HG03469 (cell line): ENCODE data around the gene RHBDL3.
"Not testable (repeated sequence)": the region's sequence is repeated elsewhere in the genome, so short reads cannot be mapped to it uniquely, and the experiment has no call there.

Experiments
- ATAC-seq: cut with Tn5 transposase; IDR thresholded peaks from one replicate; pipeline ENCODE4 v1.9.1; 2021; ENCODE audit warnings: mild to moderate bottlenecking, moderate library complexity, moderate number of reproducible peaks; ENCODE audit not compliant: unreplicated experiment

The RHBDL3 gene

DNA sequence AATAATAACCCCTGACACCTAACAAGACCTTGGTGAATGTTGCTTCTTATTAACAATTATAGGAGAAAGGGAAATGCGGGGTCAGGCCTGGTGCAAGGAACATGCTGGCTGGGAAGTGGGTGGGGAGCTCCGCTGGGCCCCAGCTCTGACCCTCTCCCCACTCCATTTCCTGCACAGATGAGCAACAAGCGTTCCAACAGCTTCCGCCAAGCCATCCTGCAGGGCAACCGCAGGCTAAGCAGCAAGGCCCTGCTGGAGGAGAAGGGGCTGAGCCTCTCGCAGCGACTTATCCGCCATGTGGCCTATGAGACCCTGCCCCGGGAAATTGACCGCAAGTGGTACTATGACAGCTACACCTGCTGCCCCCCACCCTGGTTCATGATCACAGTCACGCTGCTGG, 23.0 kb downstream of the RHBDL3 start:
- no peak for ATAC-seq

DNA sequence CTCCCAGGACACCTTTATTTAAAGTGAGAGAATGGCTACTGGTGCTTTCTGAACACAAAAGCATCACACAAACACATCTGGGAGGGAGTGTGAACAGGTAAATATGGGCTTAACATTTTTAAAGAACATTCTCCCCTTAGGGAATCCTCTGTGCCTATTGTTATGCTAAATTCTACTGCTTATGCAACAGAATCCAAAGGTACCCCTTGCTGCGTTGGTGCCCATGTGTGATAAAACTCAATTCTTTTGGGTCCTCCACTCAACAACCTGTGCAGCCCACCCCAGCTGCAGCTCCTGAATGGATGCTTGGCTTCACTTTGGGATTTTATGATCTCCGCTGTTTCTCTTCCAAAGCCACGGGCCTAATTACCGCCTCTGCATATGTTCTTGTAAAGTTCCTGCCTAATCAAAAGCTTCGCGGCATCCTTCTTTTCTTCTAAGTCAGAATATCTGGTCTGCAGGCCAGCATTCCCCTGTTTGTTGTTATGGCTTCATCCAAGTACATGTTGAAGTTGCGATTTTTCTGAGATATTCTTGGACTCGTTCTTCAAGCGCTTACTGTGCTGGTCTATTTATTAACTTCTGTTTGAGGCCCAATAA, 23.9 kb downstream of the RHBDL3 start:
- ATAC-seq, result no peak

DNA sequence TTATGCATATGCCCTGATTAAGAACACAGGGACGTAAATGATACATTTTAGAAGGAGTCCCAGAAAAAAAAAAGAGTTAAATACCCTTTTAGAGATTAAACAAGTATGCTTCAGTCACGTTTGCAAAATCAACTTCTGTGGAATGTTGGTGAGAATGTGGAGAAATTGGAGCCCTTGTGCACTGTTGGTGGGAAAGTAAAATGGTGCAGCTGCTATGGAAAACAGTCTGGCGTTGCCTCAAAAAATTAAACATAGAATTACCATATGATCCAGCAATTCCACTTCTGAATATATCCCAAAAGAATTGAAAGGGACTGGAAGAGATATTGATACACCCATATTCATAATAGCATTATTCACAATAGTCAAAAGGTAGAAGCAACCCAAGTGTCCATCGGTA, 26.5 kb downstream of the RHBDL3 start:
- no peak for ATAC-seq

DNA sequence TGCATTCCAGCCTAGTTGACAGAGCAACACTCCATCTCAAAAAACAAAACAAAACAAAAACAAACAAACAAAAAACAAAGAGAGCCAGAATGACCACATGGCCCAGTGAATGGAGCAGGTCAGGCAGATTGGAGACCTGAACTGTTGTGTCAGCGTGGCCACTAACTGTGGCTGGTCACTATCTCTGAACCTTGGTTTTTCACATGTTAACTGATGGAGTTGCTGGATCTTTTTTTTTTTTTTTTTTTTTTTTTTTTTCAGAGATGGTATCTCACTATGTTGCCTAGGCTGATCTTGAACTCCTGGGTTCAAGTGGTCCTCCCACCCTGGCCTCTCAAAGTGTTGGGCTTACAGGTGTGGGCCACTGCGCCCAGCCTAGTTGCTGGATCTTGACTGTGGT, 31.8 kb downstream of the RHBDL3 start:
- no peak for ATAC-seq

DNA sequence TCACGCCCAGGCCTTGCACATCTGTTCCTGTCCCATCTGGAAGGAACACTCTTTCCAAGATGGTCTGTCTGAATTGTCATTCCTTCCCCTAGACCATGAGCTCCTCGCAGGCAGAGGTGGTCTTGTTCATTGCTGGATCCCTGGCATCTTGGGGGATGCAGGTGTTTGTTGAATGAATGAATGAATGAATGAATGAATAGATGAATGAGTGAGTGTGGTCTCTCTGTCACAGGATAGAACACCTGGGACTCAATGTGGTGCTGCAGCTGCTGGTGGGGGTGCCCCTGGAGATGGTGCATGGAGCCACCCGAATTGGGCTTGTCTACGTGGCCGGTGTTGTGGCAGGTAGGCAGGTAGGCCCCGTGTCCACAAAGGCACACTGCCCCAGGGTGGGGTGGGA, 32.2 kb downstream of the RHBDL3 start:
- ATAC-seq, result no peak

DNA sequence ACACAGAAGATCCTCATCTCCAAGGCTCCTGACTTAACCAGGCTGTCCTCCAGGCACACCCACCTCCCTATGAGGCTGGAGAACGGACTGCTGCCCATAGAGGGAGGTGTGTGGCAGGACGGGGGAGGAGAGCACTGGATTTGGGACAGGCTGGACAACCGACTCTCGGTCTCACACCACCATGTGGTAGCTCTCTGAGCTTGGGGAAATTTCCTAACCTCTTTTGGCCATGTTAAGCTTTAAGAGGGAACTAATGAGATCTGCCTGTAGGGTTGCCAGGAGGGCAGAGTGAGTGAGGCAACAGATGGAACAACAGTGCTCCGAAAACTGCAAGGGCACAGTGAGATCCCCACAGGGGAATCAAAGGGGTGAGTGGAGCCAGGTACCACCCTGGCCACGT, 32.7 kb downstream of the RHBDL3 start:
- no peak for ATAC-seq

DNA sequence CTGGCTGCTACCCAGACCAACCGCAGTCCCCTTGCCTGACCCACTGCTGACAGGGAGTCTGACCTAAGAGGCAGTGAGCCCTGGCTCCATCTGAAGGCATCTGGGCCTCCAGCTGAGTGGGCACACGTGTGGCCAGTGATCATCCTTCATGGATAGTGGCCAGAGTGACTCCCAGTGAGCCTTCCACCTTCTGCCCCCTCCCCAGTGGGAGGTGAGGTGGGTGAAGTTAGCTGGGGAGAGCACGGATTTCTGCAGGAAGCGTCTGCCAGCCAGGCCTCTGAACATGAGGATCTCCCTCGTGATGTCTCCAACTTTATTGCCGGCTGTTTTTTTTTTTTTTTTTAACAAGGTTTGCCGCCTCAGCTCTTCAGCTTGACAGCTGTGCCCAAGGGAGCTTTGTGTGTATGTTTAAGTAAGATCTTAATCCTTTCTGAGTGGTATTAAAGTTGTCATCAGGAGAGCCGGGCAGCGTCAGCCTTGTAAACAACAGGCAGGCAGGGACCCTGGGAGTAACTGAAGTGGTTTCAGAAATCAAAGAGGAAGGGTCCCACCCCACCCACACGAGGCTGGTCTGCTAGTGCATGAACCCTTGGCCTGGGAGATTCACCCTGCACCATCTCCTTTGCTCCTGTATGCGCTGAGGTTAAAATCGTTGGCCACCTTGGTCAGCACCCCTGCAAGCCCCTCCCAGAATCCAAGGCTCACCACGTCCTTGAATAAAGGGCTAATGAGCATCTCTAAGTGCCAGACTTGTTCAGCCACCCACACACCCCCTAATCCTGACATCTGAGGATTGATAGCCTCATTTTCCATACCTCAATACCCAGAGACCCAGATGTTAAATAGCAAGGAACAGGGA, 33.3 kb downstream of the RHBDL3 start:
- ATAC-seq, result no peak

DNA sequence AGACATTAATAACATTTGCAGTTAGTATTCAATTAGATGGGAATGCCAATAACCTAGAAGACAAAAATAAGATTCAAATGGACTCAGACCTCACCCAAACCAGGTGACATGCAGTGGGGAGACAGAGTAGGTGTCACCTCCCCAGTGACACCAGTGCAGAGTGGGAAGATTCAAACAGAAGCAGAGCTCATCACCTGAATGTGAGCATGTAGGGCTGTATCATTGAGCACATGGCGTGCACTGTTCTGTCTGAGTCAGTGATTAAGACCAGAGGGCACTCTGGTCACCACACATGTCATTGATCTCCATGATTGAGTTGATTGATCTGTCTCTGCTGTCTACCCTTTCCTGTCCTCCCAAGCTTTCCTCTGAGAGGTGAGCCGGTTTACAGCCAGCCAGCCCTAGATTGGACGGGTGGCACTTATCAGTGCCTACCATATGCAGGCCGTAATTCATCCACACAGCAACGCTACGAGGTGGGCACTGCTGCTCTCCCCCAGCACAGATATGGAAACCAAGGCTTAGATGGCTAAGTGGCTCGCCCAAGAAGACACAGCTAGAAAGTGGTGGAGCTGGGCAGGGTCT, 34.0 kb downstream of the RHBDL3 start:
- ATAC-seq, result no peak

DNA sequence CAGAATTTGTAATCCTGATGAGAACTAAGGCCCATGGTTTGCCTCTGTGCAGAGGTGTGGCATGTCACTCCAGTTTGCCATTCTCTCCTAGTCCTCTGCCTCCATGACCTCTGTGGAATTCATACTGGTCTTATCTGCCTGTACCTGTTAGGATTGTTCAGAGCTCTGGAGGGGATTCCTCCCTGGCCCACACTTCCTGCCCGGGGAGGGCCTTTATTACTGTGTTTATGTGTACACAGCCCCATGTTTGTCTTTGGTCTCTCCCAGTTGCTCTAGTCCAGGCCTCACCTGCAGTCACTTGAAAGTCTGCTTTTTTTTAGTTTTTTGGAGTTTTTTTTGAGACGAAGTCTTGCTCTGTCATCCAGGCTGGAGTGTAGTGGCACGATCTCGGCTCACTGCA, 36.4 kb downstream of the RHBDL3 start:
- no peak for ATAC-seq

DNA sequence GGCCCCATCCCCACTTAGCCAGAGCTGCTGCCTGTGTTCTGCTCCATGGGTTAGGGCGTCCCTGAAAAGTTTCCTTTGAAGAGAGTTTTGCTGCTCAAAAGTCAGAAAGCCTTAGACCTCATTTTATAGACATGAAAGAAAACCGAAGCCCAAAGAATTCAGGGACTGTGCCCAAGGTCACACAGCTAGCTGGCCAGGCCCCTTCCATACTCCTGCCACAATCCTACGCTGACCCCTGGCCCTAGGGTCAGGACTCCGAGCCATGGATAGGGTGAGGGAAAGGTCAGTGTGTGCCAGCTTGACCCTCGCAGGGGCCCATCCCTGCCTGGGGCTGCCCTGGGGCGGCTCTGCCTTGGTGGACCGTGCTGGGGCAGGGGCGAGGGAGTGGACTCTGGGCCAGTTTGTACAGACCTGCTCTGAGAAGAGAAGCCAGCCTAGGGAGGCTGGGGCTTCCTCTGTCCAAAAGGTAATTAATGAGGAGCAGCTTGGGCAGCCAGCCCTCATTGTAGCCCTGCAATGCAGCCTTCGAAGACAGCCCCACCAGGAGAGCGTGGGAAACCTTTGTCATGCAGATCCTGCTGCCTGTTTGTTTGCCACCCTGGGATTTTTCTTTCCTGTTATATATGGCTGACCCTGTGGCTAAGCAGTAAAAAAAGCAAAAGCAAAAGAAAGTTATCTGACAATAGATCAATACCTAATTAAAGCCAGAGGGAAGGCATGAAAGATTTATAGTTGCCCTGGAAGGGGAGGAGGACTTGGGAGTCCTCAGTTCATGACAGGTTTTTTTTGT, 37.4 kb downstream of the RHBDL3 start:
- ATAC-seq, result no peak

DNA sequence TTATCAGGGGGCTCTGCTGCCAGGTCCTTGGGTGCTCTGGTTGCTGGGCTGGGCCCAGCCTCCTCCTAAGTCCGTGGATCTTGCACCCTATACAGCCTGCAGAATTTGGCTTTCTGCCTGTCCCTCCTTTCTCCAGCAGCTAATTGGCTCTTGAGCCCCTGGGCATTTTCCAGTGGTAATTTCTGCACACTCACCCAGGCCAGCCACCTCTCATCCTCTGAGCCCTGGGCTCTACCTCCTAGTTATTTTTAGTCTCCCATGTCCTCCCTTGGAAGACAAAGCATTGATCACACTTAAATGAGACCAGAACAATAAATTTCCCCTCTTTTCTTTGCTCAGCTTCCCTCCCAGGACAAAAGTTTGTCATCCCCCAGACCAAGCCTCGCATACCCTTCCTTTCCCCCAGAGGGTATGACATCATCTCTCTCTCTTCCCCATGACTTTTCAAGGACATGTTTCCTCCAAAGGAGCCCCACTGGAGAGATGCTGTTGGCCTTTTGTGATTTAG, 38.2 kb downstream of the RHBDL3 start:
- no peak for ATAC-seq

DNA sequence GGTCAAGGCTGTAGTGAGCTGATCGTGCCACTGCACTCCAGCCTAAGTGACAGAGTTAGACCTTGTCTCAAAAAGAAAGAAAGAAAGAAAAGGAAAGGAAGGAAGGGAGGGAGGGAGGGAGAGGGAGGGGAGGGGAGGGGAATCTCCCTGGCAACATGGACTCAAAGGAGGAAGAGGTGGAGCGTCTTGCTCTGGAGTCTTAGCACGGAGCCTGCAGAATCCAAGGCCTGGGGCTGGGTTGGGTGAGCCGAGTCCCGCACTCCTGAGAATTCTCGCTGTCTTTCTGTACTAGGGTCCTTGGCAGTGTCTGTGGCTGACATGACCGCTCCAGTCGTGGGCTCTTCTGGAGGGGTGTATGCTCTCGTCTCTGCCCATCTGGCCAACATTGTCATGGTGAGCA, 39.4 kb downstream of the RHBDL3 start:
- ATAC-seq, result no peak

DNA sequence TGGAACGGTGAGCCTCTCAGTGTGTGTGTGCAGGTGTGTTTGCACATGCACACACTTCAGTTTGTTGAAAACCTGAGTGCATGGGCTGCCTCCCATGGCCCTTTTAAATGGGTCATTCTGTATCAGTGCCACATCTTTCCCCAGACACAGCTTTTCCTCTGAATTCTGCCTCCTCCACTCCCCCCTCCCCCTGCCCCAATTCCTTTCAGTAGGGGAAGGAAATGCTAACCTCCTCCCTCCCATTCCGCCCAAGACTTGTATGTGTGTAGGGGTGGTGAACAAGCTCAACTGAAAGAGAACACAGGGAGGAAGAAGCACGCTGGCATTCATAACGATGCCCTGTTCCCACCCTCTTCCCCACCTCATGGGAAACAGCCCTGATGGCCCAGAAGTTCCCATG, 42.0 kb downstream of the RHBDL3 start:
- no peak for ATAC-seq

DNA sequence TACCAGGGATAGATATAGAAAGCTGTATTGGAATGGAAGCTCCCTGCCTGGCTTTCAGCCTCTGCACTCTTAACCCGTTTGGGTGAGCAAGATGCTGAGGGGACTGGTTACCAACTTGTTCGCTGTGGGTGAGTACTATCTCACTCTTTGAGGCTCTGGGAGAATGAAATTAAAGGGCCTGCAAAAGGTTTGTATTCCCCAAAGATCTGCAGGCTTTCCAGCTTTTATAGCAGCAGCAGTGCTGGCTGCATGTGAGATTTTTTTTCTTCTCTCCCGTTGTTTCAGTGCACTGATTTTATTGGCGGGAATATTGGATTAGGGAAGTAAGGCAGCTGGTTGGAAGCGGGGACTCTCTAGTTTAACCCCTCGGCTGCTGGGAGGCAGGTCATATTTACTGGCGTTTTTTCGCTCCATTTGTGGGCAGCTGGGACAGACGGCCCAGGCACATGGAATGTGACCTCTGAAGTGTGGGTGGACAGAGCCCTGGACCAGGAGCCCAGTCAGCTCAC, 45.5 kb downstream of the RHBDL3 start:
- no peak for ATAC-seq

DNA sequence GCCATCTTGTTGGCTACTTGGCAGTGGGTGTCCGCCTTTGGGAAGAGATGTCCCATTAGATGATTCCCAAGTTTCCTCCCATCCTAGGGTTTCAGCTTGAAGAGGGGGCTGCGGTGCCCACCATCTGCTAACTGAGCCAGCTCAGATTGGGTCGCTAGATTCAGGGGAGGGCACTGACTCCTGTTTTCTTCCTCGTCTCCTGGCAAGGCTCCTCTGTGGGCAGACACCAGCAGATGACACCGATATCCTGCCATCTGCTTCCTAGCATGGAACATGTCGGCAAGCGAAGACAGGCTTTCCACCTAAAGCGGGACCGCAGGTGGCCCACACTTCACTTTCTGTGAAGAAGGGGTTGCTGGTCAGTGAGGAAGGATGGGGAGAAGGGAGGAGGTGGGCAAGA, 49.0 kb downstream of the RHBDL3 start:
- no peak for ATAC-seq

DNA sequence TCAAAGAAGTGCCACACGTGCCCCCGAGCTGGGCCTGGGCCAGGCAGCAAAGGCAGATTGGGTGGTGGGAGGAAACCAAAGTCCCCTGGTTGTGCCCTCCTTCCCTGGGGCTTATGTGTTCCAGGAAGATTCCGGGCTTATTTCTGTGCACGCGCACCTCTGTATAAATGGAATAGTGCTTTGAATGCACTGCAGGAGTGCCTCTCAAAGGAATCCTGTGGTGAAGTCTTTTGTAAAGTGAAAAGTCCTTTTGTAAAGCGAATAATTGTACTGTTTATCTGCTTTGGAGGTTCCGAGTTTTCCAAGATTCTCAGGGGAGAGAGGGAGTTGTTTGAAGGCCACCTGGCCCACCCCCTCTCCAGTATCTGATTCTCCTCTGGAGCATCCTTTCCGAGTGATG, 49.5 kb downstream of the RHBDL3 start:
- ATAC-seq, result no peak

DNA sequence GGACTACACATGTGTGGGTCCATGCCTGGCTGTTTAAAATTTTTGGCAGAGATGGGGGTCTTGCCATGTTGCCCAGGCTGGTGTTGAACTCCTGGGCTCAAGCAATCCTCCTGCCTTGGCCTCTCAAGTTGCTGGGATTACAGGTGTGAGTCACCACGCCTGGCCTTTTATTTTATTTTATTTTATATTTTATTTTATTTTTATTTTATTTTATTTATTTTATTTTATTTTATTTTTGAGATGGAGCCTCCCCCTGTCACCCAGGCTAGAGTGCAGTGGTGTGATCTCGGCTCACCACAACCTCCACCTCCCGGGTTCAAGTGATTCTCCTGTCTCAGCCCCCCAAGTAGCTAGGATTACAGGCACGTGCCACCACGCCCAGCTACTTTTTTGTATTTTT, 51.0 kb downstream of the RHBDL3 start:
- ATAC-seq, result not testable (repeated sequence)

DNA sequence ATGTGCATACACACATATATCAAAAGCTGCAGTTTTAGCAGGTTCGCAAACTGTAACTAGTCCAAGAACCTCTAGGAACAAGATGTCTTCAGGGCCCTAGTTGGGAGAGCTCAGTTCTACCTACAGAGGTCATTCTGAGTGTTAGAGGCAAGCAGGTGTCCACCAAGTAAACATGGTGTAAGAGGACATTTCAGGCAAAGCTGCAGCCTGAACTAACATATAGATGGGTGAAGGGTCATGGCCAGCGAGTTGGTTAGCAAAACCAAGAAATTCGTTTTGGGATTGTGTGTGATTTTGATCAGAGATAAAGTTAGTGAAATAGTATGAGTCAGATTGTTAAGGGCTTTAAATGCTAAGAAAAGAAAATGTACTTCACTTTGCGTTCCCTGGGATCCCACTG, 51.7 kb downstream of the RHBDL3 start:
- ATAC-seq, result no peak

DNA sequence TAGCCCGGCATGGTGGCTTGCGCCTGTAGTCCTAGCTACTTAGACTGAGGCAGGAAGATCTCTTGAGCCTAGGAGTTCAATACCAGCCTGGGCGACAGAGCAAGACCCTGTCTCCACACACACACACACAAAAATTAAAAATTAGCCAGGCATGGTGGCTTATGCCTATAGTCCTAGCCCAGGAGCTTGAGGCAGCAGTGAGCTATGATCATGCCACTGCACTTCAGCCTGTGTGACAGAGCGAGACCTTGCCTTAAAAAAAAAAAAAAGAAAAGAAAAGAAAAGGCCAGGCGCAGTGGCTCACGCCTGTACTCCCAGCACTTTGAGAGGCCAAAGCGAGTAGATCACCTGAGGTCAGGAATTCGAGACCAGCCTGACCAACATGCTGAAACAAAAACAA, 52.4 kb downstream of the RHBDL3 start:
- no peak for ATAC-seq

DNA sequence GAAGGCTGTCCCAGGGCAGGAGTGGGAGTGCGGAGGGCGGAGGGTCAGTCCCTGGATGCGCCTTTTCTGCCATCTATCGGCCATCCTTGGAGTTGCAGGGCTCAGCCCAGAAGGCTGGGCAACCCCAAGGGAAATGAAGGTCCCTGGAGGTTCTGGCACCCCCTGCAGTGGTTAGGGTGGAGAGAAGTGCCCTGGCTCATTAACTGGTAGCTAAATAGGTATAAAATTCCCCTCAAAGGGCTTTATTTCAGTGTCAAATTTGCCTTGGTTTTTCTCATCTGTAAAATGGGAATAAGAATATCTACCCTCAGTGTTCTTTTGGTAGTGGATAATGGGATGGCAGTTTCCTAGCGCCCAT, 53.9 kb downstream of the RHBDL3 start:
- ATAC-seq, result no peak

DNA sequence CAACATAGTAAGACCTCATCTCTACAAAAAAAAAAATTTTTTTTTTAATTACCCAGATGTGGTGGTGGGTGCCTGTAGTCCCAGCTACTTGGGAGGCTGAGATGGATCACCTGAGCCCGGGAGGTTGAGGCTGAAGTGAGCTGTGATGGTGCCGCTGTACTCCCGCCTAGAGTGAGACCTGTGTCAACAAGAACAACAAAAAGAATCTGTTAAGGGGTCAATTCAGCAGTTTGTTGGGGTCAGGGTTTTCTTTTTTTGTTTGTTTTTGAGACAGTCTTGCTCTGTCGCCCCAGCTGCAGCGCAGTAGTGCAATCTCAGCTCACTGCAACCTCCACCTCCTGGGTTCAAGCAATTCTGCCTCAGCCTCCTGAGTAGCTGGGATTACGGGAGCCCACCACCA, 54.4 kb downstream of the RHBDL3 start:
- not testable (repeated sequence) for ATAC-seq
